Subcutaneous adipose tissue (tissue), 4 donors: ENCODE measurements around the gene MTRR. TPM values are rescaled to one million over a fixed set of nuclear protein-coding genes. Genes with fewer than 3 reads are reported as not detected.

Source experiments
- CTCF ChIP-seq: fragments of 450-650 bp; IDR thresholded peaks from one replicate; pipeline ENCODE4 v1.5.1; 2016; ENCODE audit warnings: low read depth, mild to moderate bottlenecking, control low read depth, antibody characterized with exemption, moderate library complexity
- total RNA-seq, 4 donors: library from RNA; depleted of rRNA; stranded (reverse); fragments of >200 nt; gene quantifications; one replicate each; pipeline ENCODE4 v1.1.0, GENCODE V29; 2016

The MTRR gene
- total RNA-seq, 4 donors from 2014 or later, result 25.4 to 58.7 (median 31.8) TPM

DNA sequence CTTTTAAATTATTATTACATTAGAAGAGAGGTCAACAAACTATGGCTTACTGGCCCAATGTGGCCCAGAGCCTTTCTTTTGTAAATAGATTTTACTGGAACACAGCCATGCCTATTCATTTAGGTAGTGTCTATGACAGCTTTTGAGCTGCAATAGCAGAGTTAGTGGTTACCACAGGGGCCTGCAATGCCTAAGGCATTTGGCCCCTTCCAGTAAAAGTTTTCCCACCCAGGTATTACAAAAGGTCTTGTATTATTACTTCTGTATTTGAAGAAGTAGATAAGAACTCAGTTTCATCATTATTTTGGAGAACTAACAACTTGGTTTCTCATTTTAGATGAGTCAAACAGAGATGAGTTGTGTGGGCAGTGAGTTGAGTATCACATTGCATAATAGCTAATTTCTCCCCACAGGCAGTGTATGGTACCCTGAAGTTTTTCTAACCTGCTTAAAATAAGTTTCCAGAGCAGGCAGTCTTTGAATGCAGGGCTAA, 9.5 kb downstream of the MTRR start:
- TF ChIP-seq CTCF, result no peak

DNA sequence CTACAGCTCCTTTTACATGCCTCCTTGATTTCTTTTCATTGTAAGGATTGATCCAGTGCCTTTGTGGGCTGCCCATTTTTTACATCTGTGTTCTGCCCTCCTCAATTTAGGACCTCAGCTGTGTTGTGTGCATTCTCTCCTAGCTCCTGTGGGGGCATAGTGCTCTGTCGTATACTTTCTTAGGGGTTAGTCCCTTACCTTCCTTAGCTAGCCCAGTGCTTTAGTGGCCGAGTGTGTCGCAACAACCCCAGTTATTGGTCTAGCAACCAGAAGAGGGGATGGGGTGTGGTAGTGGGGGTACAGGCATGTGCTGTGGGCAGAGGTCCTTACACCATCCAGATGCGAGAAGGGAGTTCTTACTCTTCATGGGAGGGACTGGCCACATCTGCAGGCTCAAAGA, 12.1 kb downstream of the MTRR start:
- no peak for TF ChIP-seq CTCF

- TF ChIP-seq CTCF, result no peak
Observed at GRCh38 chr5:7881816-7882215, 12.9 kb downstream of the MTRR start.

DNA sequence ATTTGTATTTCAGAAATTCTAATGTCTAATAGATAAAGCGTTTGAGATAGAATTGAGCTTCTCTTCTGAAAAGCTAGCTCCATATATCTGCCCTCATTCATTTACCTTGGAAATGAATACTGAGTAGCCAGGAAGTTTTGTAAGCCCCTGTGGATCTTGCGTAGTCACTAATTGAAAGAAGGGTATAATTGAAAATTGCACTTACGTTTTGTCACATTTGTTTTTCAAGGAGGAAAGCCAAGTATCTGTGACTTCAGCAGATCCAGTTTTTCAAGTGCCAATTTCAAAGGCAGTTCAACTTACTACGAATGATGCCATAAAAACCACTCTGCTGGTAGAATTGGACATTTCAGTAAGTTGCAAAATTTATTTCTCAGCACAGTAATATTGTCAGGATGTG, 14.0 kb downstream of the MTRR start:
- TF ChIP-seq CTCF, result no peak

- TF ChIP-seq CTCF, result no peak
Observed at GRCh38 chr5:7884491-7885267, 15.7 kb downstream of the MTRR start.

DNA sequence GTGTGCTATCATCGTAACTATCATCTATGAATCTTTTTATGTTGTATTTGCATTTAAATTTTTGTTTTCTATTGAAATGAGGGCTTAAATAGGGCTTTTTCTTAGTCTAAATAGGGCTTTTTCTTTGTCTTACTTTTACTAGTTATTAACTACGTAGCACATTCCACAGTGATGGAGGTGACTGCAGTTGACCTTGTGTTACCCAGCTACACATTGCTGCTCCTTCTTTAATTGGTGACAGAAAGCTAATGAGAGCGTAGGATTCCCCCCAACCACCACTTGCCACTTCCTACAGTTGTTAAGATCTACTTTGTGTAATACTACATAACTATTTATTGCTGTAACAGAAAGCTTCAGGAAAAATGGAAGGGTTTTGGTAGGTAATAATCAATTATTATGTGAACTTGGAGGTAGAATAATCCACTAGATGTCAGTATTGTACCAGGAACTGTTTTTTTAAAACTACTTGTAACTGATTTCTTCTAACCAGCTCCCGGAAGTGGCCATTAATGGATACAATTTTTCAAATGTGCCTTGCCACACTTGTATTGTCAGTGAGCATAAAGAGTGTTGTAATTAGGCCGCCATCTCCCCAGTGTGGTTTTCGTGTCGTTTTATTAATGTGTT, 18.0 kb downstream of the MTRR start:
- TF ChIP-seq CTCF, result no peak

- TF ChIP-seq CTCF, result no peak
Observed at GRCh38 chr5:7888901-7889300, 20.0 kb downstream of the MTRR start.
